ENCODE data around the gene HCFC1.
"Not testable (repeated sequence)": the region's sequence is repeated elsewhere in the genome, so short reads cannot be mapped to it uniquely, and the experiment has no call there.

The HCFC1 gene

GRCh38 chrX:153991013-153991580 is 19.5 kb upstream of the HCFC1 start:
- H3K9me3 ChIP-seq (ENCODE audit: control insufficient read depth in 5 of 5, low read length in 5 of 5): peaks cover 0 to 3% (median 0%) of the 10 kb centered on the region in 5 donors
- no peak overlapping the region for H3K27ac ChIP-seq (ENCODE audit: low read depth, low read length)
- H3K36me3 ChIP-seq (ENCODE audit: control insufficient read depth in 5 of 5, insufficient read depth in 5 of 5, low read length in 5 of 5): no peaks in the 10 kb centered on the region
- no peak overlapping the region for H3K4me3 ChIP-seq (ENCODE audit: low read depth in 1 of 5, low read length in 5 of 5)
- peaks cover 0 to 10% (median 4%) of the 10 kb centered on the region in 5 donors for H3K27me3 ChIP-seq (ENCODE audit: control insufficient read depth in 5 of 5, insufficient read depth in 4 of 5, low read length in 5 of 5)
- no peak overlapping the region for H3K9ac ChIP-seq (ENCODE audit: low read length in 5 of 5)
- H3K4me1 ChIP-seq (ENCODE audit: control insufficient read depth in 5 of 5, insufficient read depth in 5 of 5, low read length in 5 of 5): peaks cover 0 to 4% (median 0%) of the 10 kb centered on the region in 5 donors

GRCh38 chrX:153989973-153990655 is 18.5 kb upstream of the HCFC1 start:
- Histone ChIP-seq H3K36me3 (ENCODE audit: control insufficient read depth in 5 of 5, insufficient read depth in 5 of 5, low read length in 5 of 5) (no peaks in the 10 kb centered on the region), H3K4me1 (ENCODE audit: control insufficient read depth in 5 of 5, insufficient read depth in 5 of 5, low read length in 5 of 5) (peaks cover 0 to 9% (median 6%) of the 10 kb centered on the region in 5 donors), H3K9me3 (ENCODE audit: control insufficient read depth in 5 of 5, low read length in 5 of 5) (peaks cover 0 to 3% (median 0%) of the 10 kb centered on the region in 5 donors), H3K4me3 (ENCODE audit: low read depth in 1 of 5, low read length in 5 of 5) (no peak overlapping the region), H3K27me3 (ENCODE audit: control insufficient read depth in 5 of 5, insufficient read depth in 4 of 5, low read length in 5 of 5) (peaks cover 0 to 13% (median 4%) of the 10 kb centered on the region in 5 donors), H3K9ac (ENCODE audit: low read length in 5 of 5) (no peak overlapping the region), H3K27ac (ENCODE audit: low read depth, low read length) (no peak overlapping the region)

- no peak overlapping the region for H3K4me3 ChIP-seq (ENCODE audit: low read depth in 1 of 5, low read length in 5 of 5)
- H3K9me3 ChIP-seq (ENCODE audit: control insufficient read depth in 5 of 5, low read length in 5 of 5): peaks cover 0 to 3% (median 0%) of the 10 kb centered on the region in 5 donors
- H3K36me3 ChIP-seq (ENCODE audit: control insufficient read depth in 5 of 5, insufficient read depth in 5 of 5, low read length in 5 of 5): no peaks in the 10 kb centered on the region
- no peak overlapping the region for H3K27ac ChIP-seq (ENCODE audit: low read depth, low read length)
- H3K4me1 ChIP-seq (ENCODE audit: control insufficient read depth in 5 of 5, insufficient read depth in 5 of 5, low read length in 5 of 5): peaks cover 0 to 18% (median 9%) of the 10 kb centered on the region in 5 donors
- H3K27me3 ChIP-seq (ENCODE audit: control insufficient read depth in 5 of 5, insufficient read depth in 4 of 5, low read length in 5 of 5): peaks cover 0 to 24% (median 6%) of the 10 kb centered on the region in 5 donors
- no peak overlapping the region for H3K9ac ChIP-seq (ENCODE audit: low read length in 5 of 5)
Observed at GRCh38 chrX:153988493-153988892, 16.9 kb upstream of the HCFC1 start.

- Histone ChIP-seq H3K9me3 (ENCODE audit: control insufficient read depth in 5 of 5, low read length in 5 of 5) (no peaks in the 10 kb centered on the region), H3K4me3 (ENCODE audit: low read depth in 1 of 5, low read length in 5 of 5) (no peak overlapping the region), H3K4me1 (ENCODE audit: control insufficient read depth in 5 of 5, insufficient read depth in 5 of 5, low read length in 5 of 5) (peaks cover 0 to 34% (median 9%) of the 10 kb centered on the region in 5 donors), H3K9ac (ENCODE audit: low read length in 5 of 5) (peak overlapping the region in 1 of 5 donors; percentile 3), H3K36me3 (ENCODE audit: control insufficient read depth in 5 of 5, insufficient read depth in 5 of 5, low read length in 5 of 5) (peaks cover 0 to 12% (median 3%) of the 10 kb centered on the region in 5 donors), H3K27ac (ENCODE audit: low read depth, low read length) (peak overlapping the region; percentile 37), H3K27me3 (ENCODE audit: control insufficient read depth in 5 of 5, insufficient read depth in 4 of 5, low read length in 5 of 5) (peaks cover 0 to 27% (median 14%) of the 10 kb centered on the region in 5 donors)
Observed at GRCh38 chrX:153984351-153985178, 12.9 kb upstream of the HCFC1 start.

- no peak overlapping the region for H3K27ac ChIP-seq (ENCODE audit: low read depth, low read length)
- H3K36me3 ChIP-seq (ENCODE audit: control insufficient read depth in 5 of 5, insufficient read depth in 5 of 5, low read length in 5 of 5): peaks cover 0 to 12% (median 3%) of the 10 kb centered on the region in 5 donors
- H3K4me3 ChIP-seq (ENCODE audit: low read depth in 1 of 5, low read length in 5 of 5): no peak overlapping the region
- peaks cover 0 to 27% (median 14%) of the 10 kb centered on the region in 5 donors for H3K27me3 ChIP-seq (ENCODE audit: control insufficient read depth in 5 of 5, insufficient read depth in 4 of 5, low read length in 5 of 5)
- H3K9me3 ChIP-seq (ENCODE audit: control insufficient read depth in 5 of 5, low read length in 5 of 5): no peaks in the 10 kb centered on the region
- H3K9ac ChIP-seq (ENCODE audit: low read length in 5 of 5): no peak overlapping the region
- H3K4me1 ChIP-seq (ENCODE audit: control insufficient read depth in 5 of 5, insufficient read depth in 5 of 5, low read length in 5 of 5): peaks cover 0 to 34% (median 9%) of the 10 kb centered on the region in 5 donors
Observed at GRCh38 chrX:153983321-153983801, 11.7 kb upstream of the HCFC1 start.

- no peaks in the 10 kb centered on the region for H3K9me3 ChIP-seq (ENCODE audit: control insufficient read depth in 5 of 5, low read length in 5 of 5)
- no peak overlapping the region for H3K9ac ChIP-seq (ENCODE audit: low read length in 5 of 5)
- H3K27ac ChIP-seq (ENCODE audit: low read depth, low read length): no peak overlapping the region
- no peak overlapping the region for H3K4me3 ChIP-seq (ENCODE audit: low read depth in 1 of 5, low read length in 5 of 5)
- H3K27me3 ChIP-seq (ENCODE audit: control insufficient read depth in 5 of 5, insufficient read depth in 4 of 5, low read length in 5 of 5): peaks cover 0 to 27% (median 14%) of the 10 kb centered on the region in 5 donors
- H3K4me1 ChIP-seq (ENCODE audit: control insufficient read depth in 5 of 5, insufficient read depth in 5 of 5, low read length in 5 of 5): peaks cover 0 to 33% (median 9%) of the 10 kb centered on the region in 5 donors
- peaks cover 0 to 12% (median 3%) of the 10 kb centered on the region in 5 donors for H3K36me3 ChIP-seq (ENCODE audit: control insufficient read depth in 5 of 5, insufficient read depth in 5 of 5, low read length in 5 of 5)
Observed at GRCh38 chrX:153981771-153982533, 10.3 kb upstream of the HCFC1 start.

GRCh38 chrX:153981231-153981630 is 9.6 kb upstream of the HCFC1 start:
- Histone ChIP-seq H3K4me3 (ENCODE audit: low read depth in 1 of 5, low read length in 5 of 5) (no peak overlapping the region), H3K27ac (ENCODE audit: low read depth, low read length) (no peak overlapping the region), H3K27me3 (ENCODE audit: control insufficient read depth in 5 of 5, insufficient read depth in 4 of 5, low read length in 5 of 5) (peaks cover 0 to 24% (median 14%) of the 10 kb centered on the region in 5 donors), H3K9ac (ENCODE audit: low read length in 5 of 5) (no peak overlapping the region), H3K9me3 (ENCODE audit: control insufficient read depth in 5 of 5, low read length in 5 of 5) (no peaks in the 10 kb centered on the region), H3K4me1 (ENCODE audit: control insufficient read depth in 5 of 5, insufficient read depth in 5 of 5, low read length in 5 of 5) (peaks cover 0 to 31% (median 9%) of the 10 kb centered on the region in 5 donors), H3K36me3 (ENCODE audit: control insufficient read depth in 5 of 5, insufficient read depth in 5 of 5, low read length in 5 of 5) (peaks cover 0 to 12% (median 3%) of the 10 kb centered on the region in 5 donors)

GRCh38 chrX:153980394-153980793 is 8.8 kb upstream of the HCFC1 start:
- not testable (repeated sequence) for H3K9me3 ChIP-seq (ENCODE audit: control insufficient read depth in 5 of 5, low read length in 5 of 5); H3K9ac ChIP-seq (ENCODE audit: low read length in 5 of 5); H3K4me3 ChIP-seq (ENCODE audit: low read depth in 1 of 5, low read length in 5 of 5); H3K27ac ChIP-seq (ENCODE audit: low read depth, low read length)
- H3K4me1 ChIP-seq (ENCODE audit: control insufficient read depth in 5 of 5, insufficient read depth in 5 of 5, low read length in 5 of 5): peaks cover 0 to 28% (median 5%) of the 10 kb centered on the region in 5 donors
- peaks cover 0 to 23% (median 14%) of the 10 kb centered on the region in 5 donors for H3K27me3 ChIP-seq (ENCODE audit: control insufficient read depth in 5 of 5, insufficient read depth in 4 of 5, low read length in 5 of 5)
- peaks cover 0 to 12% (median 3%) of the 10 kb centered on the region in 5 donors for H3K36me3 ChIP-seq (ENCODE audit: control insufficient read depth in 5 of 5, insufficient read depth in 5 of 5, low read length in 5 of 5)

- Histone ChIP-seq H3K27ac (ENCODE audit: low read depth, low read length) (peak overlapping the region; percentile 84), H3K36me3 (ENCODE audit: control insufficient read depth in 5 of 5, insufficient read depth in 5 of 5, low read length in 5 of 5) (no peaks in the 10 kb centered on the region), H3K4me3 (ENCODE audit: low read depth in 1 of 5, low read length in 5 of 5) (peak overlapping the region in 1 of 5 donors; percentile 14), H3K4me1 (ENCODE audit: control insufficient read depth in 5 of 5, insufficient read depth in 5 of 5, low read length in 5 of 5) (peaks cover 18 to 26% (median 24%) of the 10 kb centered on the region in 5 donors), H3K9ac (ENCODE audit: low read length in 5 of 5) (no peak overlapping the region), H3K9me3 (ENCODE audit: control insufficient read depth in 5 of 5, low read length in 5 of 5) (peaks cover 0 to 2% (median 0%) of the 10 kb centered on the region in 5 donors), H3K27me3 (ENCODE audit: control insufficient read depth in 5 of 5, insufficient read depth in 4 of 5, low read length in 5 of 5) (peaks cover 0 to 20% (median 0%) of the 10 kb centered on the region in 5 donors)
Observed at GRCh38 chrX:153974726-153975286, 3.2 kb upstream of the HCFC1 start.
